ENCODE results near the gene PRR13.

GRCh38 chr12:53441040-53441833 lies at the start of gene PRR13:
- TF ChIP-seq POLR2AphosphoS5 (IDR thresholded peaks at IDR 0.05; ENCODE audit: low read depth, low read length) (peak; percentile 99), POLR2A (IDR thresholded peaks at IDR 0.05; ENCODE audit: low read depth, low read length) (peak; percentile 99)
